Transverse colon (tissue), 4 donors: ENCODE results near the gene SYNJ2. TPM values are rescaled to one million over a fixed set of nuclear protein-coding genes. Genes with fewer than 3 reads are reported as not detected.
"Not testable (repeated sequence)": the region's sequence is repeated elsewhere in the genome, so short reads cannot be mapped to it uniquely, and the experiment has no call there.

ENCODE experiments used
- DNase-seq: peaks from one replicate; pipeline ENCODE4 v3.0.0-alpha.2; 2019
- H3K27ac ChIP-seq, 4 donors: fragments of 200-600 bp; sonication (generic); 2 replicates each; pipeline ENCODE4 v1.5.1; 2016 to 2018; ENCODE audit warnings: inconsistent platforms in 4 of 4
- H3K27me3 ChIP-seq: fragments of 200-600 bp; sonication (generic); 2 replicates; pipeline ENCODE4 v1.5.1; 2017; ENCODE audit warnings: inconsistent platforms
- H3K36me3 ChIP-seq, 4 donors: fragments of 200-600 bp; sonication (generic); 2 replicates each; pipeline ENCODE4 v1.5.1; 2017 to 2019; ENCODE audit warnings: inconsistent platforms in 4 of 4
- H3K4me1 ChIP-seq, 4 donors: fragments of 200-600 bp; sonication (generic); 2 replicates each; pipeline ENCODE4 v1.5.1; 2017 to 2020; ENCODE audit warnings: inconsistent platforms in 4 of 4
- H3K4me3 ChIP-seq, 4 donors: fragments of 200-600 bp; sonication (generic); 1 replicate in 1 of 4; 2 replicates in 3 of 4; pipeline versions ENCODE4 v1.5.1 to v1.6.1; 2017 to 2019; ENCODE audit warnings: inconsistent platforms in 4 of 4
- H3K9me3 ChIP-seq, 2 donors: fragments of 200-600 bp; sonication (generic); 2 replicates each; pipeline ENCODE4 v1.5.1; 2017 to 2019; ENCODE audit warnings: inconsistent platforms in 2 of 2
- CTCF ChIP-seq, 5 experiments: fragments of 200-600 bp in 3 of 5; fragments of 450-650 bp in 2 of 5; sonication (generic) in 3 of 5; IDR thresholded peaks; 1 replicate in 2 of 5; 2 replicates in 3 of 5; pipeline ENCODE4 v1.5.1; 2016 to 2017; ENCODE audit warnings: antibody characterized with exemption in 5 of 5, inconsistent platforms in 3 of 5, mild to moderate bottlenecking in 2 of 5, moderate library complexity in 1 of 5
- EP300 ChIP-seq: sonication (generic); formaldehyde crosslinking; IDR thresholded peaks from one replicate; pipeline ENCODE4 v1.6.1; 2017; ENCODE audit warnings: antibody characterized with exemption, low read depth
- POLR2A ChIP-seq: fragments of 450-650 bp; IDR thresholded peaks from one replicate; pipeline ENCODE4 v1.6.1; 2016; ENCODE audit warnings: antibody characterized with exemption, mild to moderate bottlenecking, moderate library complexity
- POLR2AphosphoS5 ChIP-seq, 3 donors: sonication (generic); formaldehyde crosslinking; IDR thresholded peaks; one replicate each; pipeline ENCODE4 v1.6.1; 2016; ENCODE audit warnings: antibody characterized with exemption in 3 of 3
- WGBS, 2 donors: methylation state at CpG; one replicate each; pipeline ENCODE4 v1.1.5; 2018; ENCODE audit warnings: low coverage in 1 of 2; 5-methylcytosine and 5-hydroxymethylcytosine counted together
- in situ Hi-C, 4 donors: fragments of 200-750 bp; cut with MboI; loops; one replicate each; pipeline versions ENCODE4 v1.15.0 to v1.15.1; 2017; ENCODE audit warnings: low sequenced_read_pairs in 3 of 4, low pct_ligation_motif_present in 1 of 4, low pct_unique_long_range_greater_than_20kb in 1 of 4
- intact Hi-C: fragments of 100-400 bp; cut with DNase I; formaldehyde crosslinking; loops from one replicate; pipeline ENCODE4 v1.15.1; 2023; ENCODE audit warnings: low total_unique reads
- total RNA-seq, 4 donors: library from RNA; depleted of rRNA; stranded (reverse); fragments of >200 nt; gene quantifications; one replicate each; pipeline ENCODE4 v1.1.0, GENCODE V29; 2016

SYNJ2 gene
- total RNA-seq, 4 donors from 2014 or later, result 27.8 to 42.6 (median 31.8) TPM

GRCh38 chr6:157967020-157967419 is 14.6 kb upstream of the SYNJ2 start:
- 20 to 35% methylated on average over 1 to 6 of the region's 6 CpGs for WGBS, 2 donors
- H3K4me3 ChIP-seq, result no peak overlapping the region
- no peaks in the 10 kb centered on the region for H3K27me3 ChIP-seq
- intact Hi-C loops, result no loop called here
- in situ Hi-C loops, result no loop called here
- TF ChIP-seq EP300 (no peak), POLR2AphosphoS5 (IDR thresholded peaks at IDR 0.05) (no peak), POLR2A (no peak), CTCF (IDR thresholded peaks at IDR 0.05) (no peak)
- H3K27ac ChIP-seq, result peak overlapping the region; percentile 88 to 91 (median 91)
- H3K9me3 ChIP-seq, result no peaks in the 10 kb centered on the region
- peak; percentile 40 for DNase-seq
- no peaks in the 10 kb centered on the region for H3K36me3 ChIP-seq
- H3K4me1 ChIP-seq, result peaks cover 12 to 60% (median 22%) of the 10 kb centered on the region in 4 donors

GRCh38 chr6:157967486-157967885 is 14.2 kb upstream of the SYNJ2 start:
- Histone ChIP-seq H3K9me3 (no peaks in the 10 kb centered on the region), H3K36me3 (no peaks in the 10 kb centered on the region), H3K4me1 (peaks cover 12 to 60% (median 22%) of the 10 kb centered on the region in 4 donors), H3K27ac (peak overlapping the region; percentile 88 to 91 (median 91)), H3K27me3 (no peaks in the 10 kb centered on the region), H3K4me3 (no peak overlapping the region)
- in situ Hi-C loops (no loop called here), intact Hi-C loops (no loop called here)
- DNase-seq, result no peak
- TF ChIP-seq CTCF (IDR thresholded peaks at IDR 0.05), result no peak
- no peak for TF ChIP-seq EP300
- no peak for TF ChIP-seq POLR2A
- TF ChIP-seq POLR2AphosphoS5 (IDR thresholded peaks at IDR 0.05), result no peak
- 66 to 76% methylated on average over 6 to 8 of the region's 8 CpGs for WGBS, 2 donors

- H3K4me1 ChIP-seq, result peaks cover 5 to 25% (median 10%) of the 10 kb centered on the region in 4 donors
- intact Hi-C loops, H3K36me3 ChIP-seq, in situ Hi-C loops, H3K27me3 ChIP-seq, DNase-seq, H3K27ac ChIP-seq, H3K9me3 ChIP-seq, H3K4me3 ChIP-seq: not testable (repeated sequence)
- WGBS, 2 donors, result 91% methylated on average over 3 of the region's 3 CpGs
These were observed 9.5 kb upstream of the SYNJ2 start for GRCh38 chr6:157972177-157972576.

- WGBS, 2 donors, result 67 to 82% methylated on average over 7 to 9 of the region's 9 CpGs
- no peaks in the 10 kb centered on the region for H3K36me3 ChIP-seq
- H3K4me3 ChIP-seq, result no peak overlapping the region
- H3K4me1 ChIP-seq, result peaks cover 0 to 3% (median under 1%) of the 10 kb centered on the region in 4 donors
- no peaks in the 10 kb centered on the region for H3K27me3 ChIP-seq
- in situ Hi-C loops (no loop called here), intact Hi-C loops (no loop called here)
- H3K9me3 ChIP-seq, result no peaks in the 10 kb centered on the region
- DNase-seq, result no peak
- no peak overlapping the region for H3K27ac ChIP-seq
- TF ChIP-seq EP300 (no peak), POLR2A (no peak), POLR2AphosphoS5 (IDR thresholded peaks at IDR 0.05) (no peak), CTCF (IDR thresholded peaks at IDR 0.05) (no peak)
These were observed 7.2 kb upstream of the SYNJ2 start for GRCh38 chr6:157974341-157974894.

- TF ChIP-seq CTCF (IDR thresholded peaks at IDR 0.05) (no peak), POLR2AphosphoS5 (IDR thresholded peaks at IDR 0.05) (no peak), EP300 (no peak), POLR2A (no peak)
- intact Hi-C loops, result no loop called here
- Histone ChIP-seq H3K27ac (no peak overlapping the region), H3K4me3 (no peak overlapping the region), H3K9me3 (no peaks in the 10 kb centered on the region), H3K27me3 (no peaks in the 10 kb centered on the region), H3K36me3 (no peaks in the 10 kb centered on the region), H3K4me1 (no peaks in the 10 kb centered on the region)
- no peak for DNase-seq
- in situ Hi-C loops, result no loop called here
- 78 to 86% methylated on average over 1 to 3 of the region's 3 CpGs for WGBS, 2 donors
These were observed 6.7 kb upstream of the SYNJ2 start for GRCh38 chr6:157974967-157975366.
